Activated CD4-positive, alpha-beta T cell treated with anti-CD3 and anti-CD28 coated beads for 24 hours (primary cell): ENCODE results near the gene HNRNPH2.

Source experiments
- DNase-seq, 2 donors: peaks; one replicate each; pipeline ENCODE4 v3.0.0-alpha.2; 2020; ENCODE audit warnings: low read depth in 2 of 2

Gene HNRNPH2

DNA sequence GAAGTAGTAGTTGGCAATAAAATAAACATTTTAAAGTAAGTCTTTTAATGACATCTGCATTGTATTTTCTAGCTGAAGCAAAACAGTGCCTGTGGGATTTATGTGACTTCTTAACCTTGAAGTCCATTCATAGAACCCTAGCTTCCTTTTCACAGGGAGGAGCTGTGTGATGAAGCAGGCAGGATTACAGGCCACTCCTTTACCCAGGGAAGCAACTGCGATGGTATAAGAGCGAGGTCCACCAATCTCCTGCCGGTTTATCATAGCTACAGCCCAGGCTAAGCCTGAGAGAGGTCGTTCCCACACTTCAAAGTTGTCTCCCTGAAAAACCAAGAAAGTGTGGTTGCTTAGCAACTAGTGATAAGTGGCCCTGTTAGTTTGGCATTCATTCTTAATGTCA lies 10.2 kb upstream of the HNRNPH2 start:
- no peak for DNase-seq

DNA sequence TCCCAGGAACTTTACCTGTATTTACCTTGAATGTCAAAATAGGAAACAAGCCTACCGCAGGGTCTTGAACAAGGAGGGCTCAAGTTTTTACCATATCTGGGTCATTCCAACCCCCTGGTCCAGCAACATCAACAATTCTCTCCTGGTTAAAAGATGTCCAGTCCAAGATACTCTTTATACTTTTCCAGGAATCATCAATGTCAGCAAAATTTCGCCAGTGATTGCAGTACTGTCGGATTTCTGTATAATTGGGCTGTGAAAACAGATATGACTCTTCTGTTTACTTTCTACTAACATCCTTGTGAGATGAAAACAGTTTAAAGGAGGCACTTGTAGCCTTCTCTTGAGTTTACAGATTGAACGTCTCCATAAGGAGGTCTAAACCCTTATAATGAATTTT lies 9.3 kb upstream of the HNRNPH2 start:
- no peak for DNase-seq

DNA sequence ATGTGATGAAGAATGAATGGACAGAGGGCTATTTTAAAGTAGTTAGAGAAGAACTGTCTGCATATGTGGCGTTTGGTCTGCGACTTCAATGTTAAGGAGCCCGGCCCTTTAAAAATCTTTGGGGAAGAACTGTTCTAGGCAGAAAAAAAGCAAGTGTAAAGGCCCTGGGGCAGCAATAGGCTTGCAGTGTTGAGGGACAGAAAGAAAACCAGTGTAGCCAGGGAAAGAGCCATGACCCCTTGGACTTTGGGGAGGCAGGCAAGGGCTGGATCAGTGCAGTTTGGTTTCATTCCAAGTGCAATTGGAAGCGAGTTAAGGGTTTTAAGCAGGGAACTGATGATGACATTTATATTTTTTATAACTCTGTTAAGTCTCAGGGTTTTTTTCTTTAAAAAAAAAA lies 8.2 kb upstream of the HNRNPH2 start:
- DNase-seq, result no peak

DNA sequence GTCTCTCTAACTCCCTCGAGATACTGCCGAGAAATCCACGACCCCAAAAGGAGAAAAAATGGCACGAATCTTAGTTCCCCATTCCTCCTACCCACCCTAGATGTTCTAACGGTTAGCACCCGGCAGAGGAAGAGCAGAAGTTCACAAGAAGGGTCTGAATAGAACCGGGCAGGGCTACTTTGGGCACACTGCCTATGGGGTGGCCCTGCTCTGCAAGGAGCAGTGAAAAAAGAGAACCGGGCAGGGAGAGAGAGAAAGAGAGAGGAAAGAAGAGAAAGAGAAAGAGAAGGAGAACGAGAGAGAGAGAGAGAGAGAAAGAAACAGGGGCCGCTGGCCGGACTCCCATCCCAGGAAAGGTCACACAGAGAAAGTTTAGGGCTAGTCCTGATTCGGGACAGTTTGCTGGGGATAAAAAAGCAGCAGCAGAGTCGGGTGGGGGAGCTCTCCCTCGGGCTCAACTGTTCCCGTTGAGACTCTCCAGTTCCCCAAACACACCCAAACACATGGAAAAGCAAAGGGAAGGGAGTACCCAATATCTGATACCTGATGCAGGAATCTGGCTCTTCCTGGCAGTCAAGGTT lies 765 bp upstream of the HNRNPH2 start:
- no peak for DNase-seq

DNA sequence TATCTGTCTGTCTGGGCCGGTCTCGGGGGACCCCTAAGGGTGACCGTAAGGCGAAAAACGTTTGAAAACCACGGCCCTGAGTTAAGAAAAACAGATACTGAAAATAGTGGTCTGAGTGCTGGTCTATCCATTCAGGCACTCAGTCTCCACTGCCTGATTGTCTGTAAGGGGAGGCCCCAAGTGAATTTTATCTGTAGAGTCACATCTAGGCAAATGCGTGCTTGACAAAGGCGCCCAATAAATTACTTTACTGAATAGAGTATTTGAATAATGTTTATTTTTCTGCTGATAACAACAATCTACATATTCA lies 465 bp downstream of the HNRNPH2 start:
- no peak for DNase-seq

DNA sequence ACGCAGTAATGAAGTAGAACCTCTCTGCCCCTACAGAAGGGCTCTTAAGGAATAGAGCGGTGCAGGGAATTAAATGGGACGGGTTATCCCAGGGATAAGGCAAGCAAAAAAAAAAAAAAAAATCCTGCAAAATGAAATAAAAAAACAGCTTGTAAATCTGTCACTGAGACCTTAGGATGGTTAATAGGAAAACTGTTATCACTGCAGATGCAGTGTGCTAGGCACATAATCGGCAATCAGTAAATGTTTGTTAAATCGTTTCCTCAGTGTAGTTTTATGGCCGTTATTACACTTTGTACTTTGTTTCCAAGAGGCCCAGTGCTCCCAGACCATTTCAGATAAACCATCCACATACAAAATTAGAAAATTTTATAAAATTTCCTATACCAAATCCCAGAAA lies 1.0 kb downstream of the HNRNPH2 start:
- DNase-seq, result no peak

DNA sequence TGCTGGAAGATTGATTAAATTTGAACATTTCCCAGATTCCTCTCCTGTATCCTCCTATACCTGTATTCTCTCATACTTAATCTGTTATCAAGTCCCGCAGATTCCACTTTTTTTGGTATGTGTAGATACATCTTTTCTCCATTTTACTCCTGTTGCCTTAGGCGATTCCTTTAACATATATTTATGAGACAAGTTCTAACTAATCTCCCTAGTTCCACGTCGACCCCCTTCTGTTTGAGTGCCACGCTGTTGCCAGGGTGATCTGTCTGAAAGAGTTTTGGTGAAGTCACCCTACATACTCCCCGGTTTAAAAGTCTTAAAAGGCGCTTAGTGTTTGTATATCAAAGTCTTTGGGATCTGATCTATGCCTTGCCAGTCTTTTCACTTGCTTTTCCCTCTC lies 2.4 kb downstream of the HNRNPH2 start:
- no peak for DNase-seq

DNA sequence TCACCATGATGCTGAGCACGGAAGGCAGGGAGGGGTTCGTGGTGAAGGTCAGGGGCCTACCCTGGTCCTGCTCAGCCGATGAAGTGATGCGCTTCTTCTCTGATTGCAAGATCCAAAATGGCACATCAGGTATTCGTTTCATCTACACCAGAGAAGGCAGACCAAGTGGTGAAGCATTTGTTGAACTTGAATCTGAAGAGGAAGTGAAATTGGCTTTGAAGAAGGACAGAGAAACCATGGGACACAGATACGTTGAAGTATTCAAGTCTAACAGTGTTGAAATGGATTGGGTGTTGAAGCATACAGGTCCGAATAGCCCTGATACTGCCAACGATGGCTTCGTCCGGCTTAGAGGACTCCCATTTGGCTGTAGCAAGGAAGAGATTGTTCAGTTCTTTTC lies 4.0 kb downstream of the HNRNPH2 start:
- no peak for DNase-seq

DNA sequence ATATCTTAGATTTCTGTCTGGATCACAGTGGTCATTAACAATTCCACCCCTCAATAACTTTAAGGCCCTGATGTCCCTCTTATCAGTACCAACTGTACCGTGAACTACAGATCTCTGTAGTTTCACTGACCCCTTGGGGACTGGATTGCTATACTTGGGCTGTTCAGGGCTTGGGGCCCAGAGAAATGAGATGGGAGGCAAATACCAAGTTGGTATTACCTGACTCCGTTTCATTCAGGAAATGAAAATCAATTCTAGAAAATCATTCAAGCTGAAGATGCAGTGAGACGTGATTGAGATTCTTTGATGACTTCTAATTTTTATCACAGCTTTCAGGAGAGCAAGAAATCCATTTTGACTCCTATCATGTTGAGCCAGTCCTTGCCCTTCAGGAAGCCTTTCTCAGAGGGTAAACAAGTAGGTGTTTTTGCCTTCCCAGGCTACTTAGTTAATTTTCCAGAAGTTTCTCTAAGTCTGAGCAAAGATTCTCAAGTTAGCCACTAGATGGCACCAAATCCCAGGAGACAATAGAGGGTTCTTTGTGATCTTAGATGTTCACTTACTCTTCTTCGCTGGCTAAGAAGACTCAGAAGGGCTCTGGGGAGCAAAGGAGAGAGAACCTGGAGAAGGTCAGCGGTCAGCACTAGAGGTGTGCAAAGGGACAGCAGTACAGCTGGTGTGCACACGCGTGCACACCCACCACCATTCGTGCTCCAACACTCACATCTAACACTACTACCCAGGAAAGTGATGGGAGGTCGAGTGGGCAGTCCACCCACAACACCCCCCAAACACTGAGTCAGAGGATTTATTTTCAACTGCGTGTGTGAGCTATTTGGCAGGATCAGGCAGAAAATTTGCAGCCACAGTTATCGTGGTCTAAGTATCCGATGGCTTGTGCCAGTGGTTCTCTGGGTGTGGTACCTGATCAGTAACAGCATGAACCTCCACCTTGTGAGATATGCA lies 7.4 kb downstream of the HNRNPH2 start:
- no peak for DNase-seq

DNA sequence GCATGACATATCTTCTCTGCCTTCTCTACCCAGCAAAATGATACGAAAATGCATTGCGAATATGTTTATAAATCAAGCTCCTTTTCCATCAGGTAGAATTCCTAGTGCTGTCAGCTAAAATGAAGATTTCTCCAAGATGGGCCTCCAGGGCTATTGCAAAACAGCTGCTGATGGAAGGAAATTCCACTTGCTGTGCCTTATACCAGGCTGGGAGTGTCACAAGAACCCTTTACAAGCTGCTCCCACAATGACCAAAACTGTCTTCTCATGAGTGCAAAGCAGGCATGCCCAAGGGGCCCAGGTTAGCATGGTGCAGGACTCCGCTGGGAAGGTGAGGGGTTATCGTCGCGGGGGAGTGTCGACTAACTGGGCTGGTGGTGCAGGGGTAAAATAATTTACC lies 8.7 kb downstream of the HNRNPH2 start:
- no peak for DNase-seq

DNA sequence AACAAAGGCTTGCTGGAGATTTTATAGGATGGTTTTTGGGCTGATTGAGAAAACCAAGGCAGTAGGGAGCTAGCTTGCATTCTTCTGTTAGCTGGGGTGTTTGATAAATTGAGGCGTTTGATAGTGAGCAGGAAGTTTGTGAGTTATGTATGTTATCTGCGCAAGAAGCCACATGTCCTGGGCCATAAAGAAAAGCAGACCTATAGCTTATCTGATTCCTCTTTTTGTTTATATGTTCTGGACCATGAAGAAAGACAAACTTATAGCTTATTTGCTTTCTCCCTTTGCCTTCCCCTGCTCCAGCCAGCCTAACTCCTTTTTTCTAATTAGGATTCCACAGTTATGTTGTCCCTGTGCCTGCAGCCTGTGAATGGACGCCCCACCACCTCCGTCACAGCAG lies 9.2 kb downstream of the HNRNPH2 start:
- DNase-seq, result no peak

DNA sequence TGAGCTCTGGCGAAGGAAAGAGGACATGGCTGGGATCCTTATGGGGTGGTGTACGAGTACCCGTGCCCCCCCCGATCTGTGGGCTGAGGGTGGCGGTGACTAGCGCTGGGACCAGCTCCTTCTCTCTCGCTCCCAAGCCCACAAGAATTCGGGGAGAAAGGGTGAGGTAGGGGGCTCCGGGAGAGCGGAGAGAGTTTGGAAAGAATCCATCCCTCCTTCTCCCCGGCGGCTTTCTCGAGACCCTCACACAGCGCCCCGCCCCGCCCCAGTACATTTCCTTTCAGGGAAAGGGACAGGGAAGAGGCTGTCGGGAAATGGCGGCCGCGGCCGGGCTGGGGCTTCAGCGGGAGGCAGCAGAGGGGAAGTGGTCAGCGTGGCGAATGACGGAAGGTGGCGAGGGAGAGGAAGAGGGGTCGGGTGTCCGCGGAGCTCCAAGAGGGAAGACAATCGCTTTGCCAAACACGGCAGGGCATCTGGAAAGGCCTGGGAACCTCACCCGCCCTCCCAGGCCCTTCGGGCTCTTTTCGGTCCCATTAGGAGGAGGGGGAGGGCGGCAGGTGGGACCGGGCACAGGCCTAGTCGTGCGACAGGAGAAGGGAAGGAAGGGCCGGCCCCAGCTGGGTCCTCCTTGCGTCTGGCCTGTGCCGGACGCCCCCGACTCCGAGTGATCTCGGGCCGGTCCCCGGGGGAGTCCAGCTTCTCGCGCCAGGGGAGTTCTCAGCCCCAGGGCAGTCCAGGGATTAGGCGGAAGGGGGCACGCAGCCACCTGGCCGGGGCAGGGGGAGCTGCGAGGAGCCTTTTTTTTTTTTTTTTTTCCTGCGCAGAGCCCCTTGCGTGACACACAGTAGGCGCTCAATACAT lies 10.2 kb downstream of the HNRNPH2 start:
- DNase-seq, result peak in 1 of 2 donors; percentile 16

DNA sequence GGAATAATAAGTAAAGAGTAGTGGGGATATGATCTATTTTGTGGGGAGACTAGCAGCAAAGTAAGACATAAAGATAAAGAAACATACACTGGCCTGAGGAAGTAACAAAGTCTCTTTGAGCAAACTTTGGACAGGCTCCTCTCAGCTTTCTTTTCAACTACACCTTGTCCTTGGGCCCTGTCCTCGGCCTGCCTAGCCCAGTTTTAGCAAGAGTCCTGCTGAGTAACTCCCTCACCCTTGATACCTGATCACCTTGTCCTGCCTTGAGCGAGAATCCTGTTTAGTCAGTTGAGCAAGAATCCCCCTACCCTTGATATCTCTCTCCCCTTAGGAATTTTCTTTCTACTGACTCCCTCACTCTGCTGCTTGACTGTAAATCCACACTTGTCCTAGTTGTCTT lies 11.5 kb downstream of the HNRNPH2 start:
- DNase-seq, result no peak

DNA sequence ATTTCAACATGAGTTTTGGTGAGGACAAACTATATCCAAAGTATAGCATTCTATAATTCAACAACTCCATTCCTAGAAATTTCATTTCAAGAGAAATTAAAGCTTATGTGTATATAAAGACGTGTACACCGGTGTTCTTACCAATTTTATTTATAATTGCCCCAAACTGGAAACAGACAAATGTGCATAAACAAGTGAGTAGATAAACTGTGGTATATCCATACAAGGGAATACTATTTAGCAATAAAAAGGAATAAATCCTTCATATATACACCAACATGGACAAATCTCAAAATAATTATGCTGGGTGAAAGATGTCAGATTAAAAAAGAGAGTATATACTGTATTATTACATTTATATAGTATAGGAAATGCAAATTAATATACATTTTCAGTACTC lies 19.9 kb downstream of the HNRNPH2 start:
- no peak for DNase-seq

DNA sequence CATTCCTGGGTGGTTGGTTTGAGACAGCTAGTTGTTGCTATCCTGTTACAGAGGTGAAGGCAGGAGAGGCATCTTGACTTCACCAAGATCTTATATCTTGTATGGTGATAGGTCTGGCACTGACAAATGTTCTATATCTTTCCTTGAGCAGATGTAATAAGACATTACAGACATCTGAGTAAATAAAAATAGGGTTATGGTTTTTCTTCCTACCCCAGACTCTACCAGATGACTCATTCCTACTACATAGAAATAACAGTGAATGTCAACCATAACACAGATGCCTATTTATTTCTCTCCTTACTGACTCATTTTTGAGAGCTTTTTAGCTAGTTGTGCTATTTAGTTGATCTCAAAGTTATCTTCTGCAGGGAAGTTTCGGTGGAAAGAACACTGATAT lies 21.9 kb downstream of the HNRNPH2 start:
- no peak for DNase-seq

DNA sequence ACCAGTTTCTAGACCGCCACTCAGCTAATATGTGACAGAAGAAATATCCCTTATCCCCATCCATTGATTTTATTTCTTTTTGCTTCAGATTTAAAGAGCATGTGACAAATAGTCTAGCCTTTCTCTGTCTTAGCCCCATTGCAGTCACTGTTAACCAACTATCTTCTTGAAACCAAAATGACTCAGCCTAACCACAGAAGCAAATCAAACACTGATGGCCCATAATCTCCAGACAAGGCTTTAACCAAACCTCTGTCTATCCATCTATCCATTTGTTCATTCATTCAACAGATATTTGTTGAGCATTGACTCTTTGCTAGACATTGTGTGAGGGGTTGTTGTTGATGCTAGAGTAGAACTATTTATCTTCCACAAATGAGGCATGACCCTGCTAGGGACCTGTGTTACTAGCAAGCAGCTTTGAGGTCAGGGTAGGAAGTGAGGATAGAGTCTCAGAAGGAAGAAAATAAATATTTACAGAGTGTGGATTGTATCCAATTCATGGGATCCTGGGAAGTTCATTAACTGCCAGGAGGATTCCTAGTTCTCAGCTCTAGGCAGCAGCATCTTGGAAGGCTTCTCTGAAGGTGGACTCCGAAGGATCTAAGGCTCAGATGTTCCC lies 22.5 kb downstream of the HNRNPH2 start:
- DNase-seq, result no peak

DNA sequence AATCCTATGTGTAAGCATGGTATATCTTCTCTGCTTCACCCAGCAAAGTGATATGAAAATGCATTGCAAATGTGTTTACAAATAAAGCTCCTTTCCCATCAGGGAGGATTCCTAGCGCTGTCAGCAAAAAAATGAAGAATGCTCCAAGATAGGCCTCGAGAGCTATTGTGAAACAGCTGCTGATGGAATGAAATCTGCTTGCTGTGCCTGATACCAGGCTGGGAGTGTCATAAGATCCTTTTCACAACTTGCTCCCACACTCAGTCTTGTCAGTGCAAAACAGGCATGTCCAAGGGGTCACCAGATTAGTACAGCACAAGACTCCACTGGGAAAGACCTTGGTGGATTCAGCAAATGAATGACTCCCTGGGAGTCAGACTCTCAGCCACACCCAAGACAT lies 34.1 kb downstream of the HNRNPH2 start:
- DNase-seq, result no peak

DNA sequence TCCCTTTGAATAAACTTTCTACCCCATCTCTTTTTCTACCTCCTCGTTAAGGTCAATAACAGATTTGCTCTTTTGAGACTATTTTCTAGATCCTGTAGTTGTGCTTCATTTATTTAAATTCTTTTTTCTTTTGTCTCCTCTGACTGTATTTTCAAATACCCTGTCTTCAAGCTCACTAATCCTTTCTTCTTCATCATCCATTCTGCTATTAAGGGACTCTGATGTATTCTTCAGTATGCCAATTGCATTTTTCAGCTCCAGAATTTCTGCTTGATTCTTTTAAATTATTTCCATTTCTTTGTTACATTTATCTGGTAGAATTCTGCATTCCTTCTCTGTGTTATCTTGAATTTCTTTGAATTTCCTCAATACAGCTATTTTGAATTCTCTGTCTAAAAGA lies 41.3 kb downstream of the HNRNPH2 start:
- DNase-seq, result no peak

DNA sequence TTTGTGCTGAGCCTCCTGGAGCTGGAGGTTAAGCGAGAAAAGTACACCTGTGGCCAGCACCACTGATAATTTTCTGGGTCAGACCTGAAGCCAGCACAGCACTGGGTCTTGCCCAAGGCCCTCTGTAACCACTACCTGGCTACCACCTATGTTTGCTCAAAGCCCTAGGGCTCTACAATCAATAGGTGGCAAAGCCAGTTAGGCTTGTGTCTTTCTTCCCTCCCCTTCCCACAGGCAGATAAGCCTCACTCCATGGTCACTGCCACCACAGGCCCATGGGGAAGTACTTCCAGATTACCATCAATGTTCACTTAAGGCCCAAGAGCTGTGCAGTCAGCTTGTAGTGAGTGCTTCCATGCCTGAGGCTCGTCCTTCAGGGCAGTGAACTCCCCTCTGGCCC lies 42.1 kb downstream of the HNRNPH2 start:
- no peak for DNase-seq

DNA sequence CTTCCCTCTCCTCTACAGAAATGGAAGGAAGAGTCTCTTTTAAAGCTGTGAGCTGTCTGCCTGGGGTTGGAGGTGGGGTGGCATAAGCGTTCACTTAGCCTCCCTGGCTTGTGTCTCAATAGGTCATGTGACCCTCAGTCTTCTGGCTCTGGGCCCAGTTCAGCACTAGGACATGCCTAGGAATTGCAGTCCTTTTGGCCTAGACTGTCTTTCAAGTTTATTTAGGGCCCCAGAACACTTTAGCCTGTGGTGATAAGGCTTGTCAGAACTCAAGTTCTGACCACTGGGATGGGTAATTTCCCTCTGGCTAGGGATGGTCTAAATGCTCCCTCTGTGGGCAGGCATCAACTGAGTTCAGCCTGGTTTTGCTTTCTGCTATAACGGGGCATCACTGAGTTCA lies 42.9 kb downstream of the HNRNPH2 start:
- no peak for DNase-seq

DNA sequence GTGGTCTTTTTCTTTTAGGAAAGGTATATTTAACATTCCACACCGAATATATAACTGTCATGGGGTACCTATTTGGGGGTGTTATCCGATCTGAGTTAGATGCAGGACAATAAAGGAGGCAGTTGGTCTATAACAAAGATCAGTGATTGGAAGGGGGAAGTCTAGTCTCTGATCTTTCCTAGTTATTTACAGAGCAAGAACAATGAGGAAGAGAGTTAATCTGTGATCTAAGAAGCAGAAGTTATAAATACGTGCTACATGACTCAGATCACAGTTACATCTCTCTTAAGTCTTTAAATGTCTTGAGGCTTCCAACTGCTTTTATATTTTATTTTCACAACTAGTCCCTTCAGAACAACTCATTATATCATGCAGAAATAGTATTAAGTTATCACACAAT lies 44.0 kb downstream of the HNRNPH2 start:
- DNase-seq, result no peak

DNA sequence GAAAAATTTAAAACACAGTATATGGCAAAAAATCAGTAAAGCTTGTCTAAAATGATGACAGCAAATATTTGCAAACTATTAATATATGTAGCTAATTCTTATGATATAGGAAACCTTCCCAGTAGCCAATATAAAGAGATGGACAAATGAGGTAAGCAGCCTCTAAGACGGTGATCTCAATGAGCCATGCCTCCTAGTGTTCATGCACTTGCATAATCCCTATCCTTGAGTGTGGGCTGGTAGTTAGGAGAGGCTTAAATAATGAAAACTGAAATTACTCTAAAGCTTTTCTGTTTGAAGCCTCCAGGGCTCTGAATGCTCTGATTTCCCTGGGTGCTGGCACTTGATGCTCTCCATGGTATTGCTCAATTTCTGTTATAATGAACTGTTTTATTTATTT lies 52.6 kb downstream of the HNRNPH2 start:
- DNase-seq, result no peak
